K562 treated with DMSO at 1 percent for 24 hours (cell line): ENCODE data around the gene VPS54. TPM values are rescaled to one million over a fixed set of nuclear protein-coding genes. Genes with fewer than 3 reads are reported as not detected.

Experiments
- total RNA-seq: library from RNA; unstranded; fragments of 300-600 nt; gene quantifications from 2 replicates; pipeline ENCODE4 v1.2.3, GENCODE V29; 2022; ENCODE audit warnings: low read depth; ENCODE audit not compliant: insufficient read depth

The VPS54 gene
- total RNA-seq = 11.7 and 12.2 TPM in 2 replicates

DNA sequence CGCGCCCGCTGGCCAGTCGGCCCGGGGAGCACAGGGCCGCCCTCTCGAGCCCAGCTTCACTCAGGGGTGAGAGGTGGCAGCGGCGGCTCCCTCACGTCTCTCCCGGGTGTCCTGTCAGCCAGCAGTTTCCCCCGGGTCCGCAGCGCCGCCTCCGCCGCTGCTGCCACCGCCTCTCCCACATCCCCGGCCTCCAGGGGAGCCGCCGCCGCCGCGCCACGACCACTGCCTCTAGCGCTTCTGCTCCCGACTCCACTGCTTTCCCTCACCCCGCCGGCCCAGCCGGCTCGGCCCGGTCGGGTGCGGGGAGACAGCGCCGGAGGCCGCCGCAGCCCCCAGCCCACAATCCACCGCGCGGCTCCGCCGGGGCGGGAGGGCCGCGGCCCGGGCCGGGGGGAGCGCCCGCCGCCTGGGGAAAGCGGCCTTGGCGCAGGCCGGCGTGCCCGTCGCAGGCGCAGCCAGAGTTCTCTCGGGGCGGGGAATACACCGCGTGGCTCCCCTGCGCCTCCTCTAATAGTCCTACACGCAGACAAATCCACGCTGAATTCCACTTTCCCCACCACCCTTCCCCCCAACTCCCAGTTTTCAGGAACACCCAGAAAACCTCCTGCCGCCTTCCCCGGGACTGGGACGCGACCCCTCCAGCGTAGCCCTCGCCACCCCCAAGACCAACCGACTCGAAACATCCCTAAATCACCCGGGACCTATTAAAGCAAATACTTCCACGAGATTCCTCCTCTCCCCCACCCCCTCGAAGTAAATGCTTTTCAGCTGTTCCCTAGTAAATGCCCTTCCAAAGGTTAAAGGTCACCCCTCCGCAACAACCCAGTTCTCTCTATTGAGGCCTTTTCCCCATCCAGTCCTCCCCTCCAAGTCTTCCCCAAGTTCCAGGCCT, at the start of gene VPS54:
Gene VPS54 (minus strand): TSS at position 346 of the 892 bp plus-strand sequence. CDS start 35,429 bp downstream, outside the sequence.

Other genes with a start within 250 kb of the VPS54 start
- gene UGP2, start 177.5 kb downstream of the VPS54 start, total RNA-seq = 40.4 and 69.9 TPM in 2 replicates
- 29.4 and 34.3 TPM in 2 replicates for gene PELI1, start 125.0 kb upstream of the VPS54 start, total RNA-seq